Adrenal gland (tissue), 5 donors: ENCODE results near the gene METTL26.

Experiments used
- POLR2A ChIP-seq, 2 donors: fragments of 450-650 bp; IDR thresholded peaks; one replicate each; pipeline ENCODE4 v1.6.1; 2017; ENCODE audit warnings: antibody characterized with exemption in 2 of 2, mild to moderate bottlenecking in 2 of 2, moderate library complexity in 1 of 2
- TF ChIP-seq, protein P1 (sequence below), 6 experiments: fragments of 450-650 bp in 4 of 6; fragments of 200-600 bp in 2 of 6; sonication (generic) in 1 of 6; IDR thresholded peaks; 1 replicate in 5 of 6; 2 replicates in 1 of 6; pipeline versions ENCODE4 v1.5.1 to v1.8.0; 2016 to 2021; ENCODE audit warnings: antibody characterized with exemption in 6 of 6, mild to moderate bottlenecking in 2 of 6, moderate library complexity in 1 of 6
- donor health status: DM: no; HTN: no; CAD: no.

DNA sequence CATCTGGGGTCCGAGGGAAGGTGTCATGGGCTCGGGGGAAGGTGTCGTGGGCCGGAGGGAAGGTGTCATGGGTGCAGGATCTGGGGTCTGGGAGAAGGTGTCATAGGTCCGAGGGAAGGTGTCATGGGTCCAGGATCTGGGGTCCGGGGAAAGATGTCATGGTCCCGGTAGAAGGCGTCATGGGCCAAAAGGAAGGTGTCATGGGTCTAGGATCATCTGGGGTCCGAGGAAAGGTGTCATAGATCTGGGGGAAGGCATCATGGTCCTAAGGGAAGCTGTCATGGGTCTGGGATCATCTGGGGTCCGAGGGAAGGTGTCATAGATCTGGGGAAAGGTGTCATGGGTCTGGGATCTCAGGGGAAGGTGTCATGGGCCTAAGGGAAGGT lies 45.3 kb downstream of the METTL26 start:
- TF ChIP-seq, protein P1, sequence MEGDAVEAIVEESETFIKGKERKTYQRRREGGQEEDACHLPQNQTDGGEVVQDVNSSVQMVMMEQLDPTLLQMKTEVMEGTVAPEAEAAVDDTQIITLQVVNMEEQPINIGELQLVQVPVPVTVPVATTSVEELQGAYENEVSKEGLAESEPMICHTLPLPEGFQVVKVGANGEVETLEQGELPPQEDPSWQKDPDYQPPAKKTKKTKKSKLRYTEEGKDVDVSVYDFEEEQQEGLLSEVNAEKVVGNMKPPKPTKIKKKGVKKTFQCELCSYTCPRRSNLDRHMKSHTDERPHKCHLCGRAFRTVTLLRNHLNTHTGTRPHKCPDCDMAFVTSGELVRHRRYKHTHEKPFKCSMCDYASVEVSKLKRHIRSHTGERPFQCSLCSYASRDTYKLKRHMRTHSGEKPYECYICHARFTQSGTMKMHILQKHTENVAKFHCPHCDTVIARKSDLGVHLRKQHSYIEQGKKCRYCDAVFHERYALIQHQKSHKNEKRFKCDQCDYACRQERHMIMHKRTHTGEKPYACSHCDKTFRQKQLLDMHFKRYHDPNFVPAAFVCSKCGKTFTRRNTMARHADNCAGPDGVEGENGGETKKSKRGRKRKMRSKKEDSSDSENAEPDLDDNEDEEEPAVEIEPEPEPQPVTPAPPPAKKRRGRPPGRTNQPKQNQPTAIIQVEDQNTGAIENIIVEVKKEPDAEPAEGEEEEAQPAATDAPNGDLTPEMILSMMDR (IDR thresholded peaks at IDR 0.05), result no peak
- TF ChIP-seq POLR2A (IDR thresholded peaks at IDR 0.05), result no peak
